HepG2 (cell line): Measurements from ENCODE around the gene SDR39U1.

Experiments
- CBX1 ChIP-seq: IDR thresholded peaks from one replicate; pipeline ENCODE4 v1.6.1; 2016; ENCODE audit warnings: antibody characterized with exemption, low read depth
- EP300 ChIP-seq, 3 experiments: sonication (generic) in 1 of 3; formaldehyde crosslinking in 1 of 3; IDR thresholded peaks; 2 replicates each; pipeline versions ENCODE4 v1.5.1 to v1.6.1; 2011 to 2020; ENCODE audit warnings: low read depth in 2 of 3, low read length in 2 of 3, borderline replicate concordance in 1 of 3, improper control_type of control experiment in 1 of 3, mild to moderate bottlenecking in 1 of 3, missing genetic modification reagents in 1 of 3, moderate library complexity in 1 of 3
- EZH2 ChIP-seq: conservative IDR thresholded peaks from 2 replicates; pipeline ENCODE4 v1.6.1; 2012; ENCODE audit warnings: mild to moderate bottlenecking, low read depth, low read length, moderate library complexity
- KLF13 ChIP-seq: sonication (generic); formaldehyde crosslinking; IDR thresholded peaks from 2 replicates; pipeline ENCODE4 v1.4.0; 2020; ENCODE audit warnings: mild to moderate bottlenecking, missing genetic modification reagents
- MBD4 ChIP-seq: IDR thresholded peaks from 2 replicates; pipeline ENCODE4 v1.6.1; 2012; ENCODE audit warnings: low read length, inconsistent platforms, borderline replicate concordance
- MYC ChIP-seq: sonication (generic); formaldehyde crosslinking; IDR thresholded peaks from 2 replicates; pipeline ENCODE4 v1.9.0; 2021; ENCODE audit warnings: missing genetic modification reagents, borderline replicate concordance
- RORA ChIP-seq: sonication (generic); formaldehyde crosslinking; IDR thresholded peaks from 2 replicates; pipeline ENCODE4 v1.5.0; 2020; ENCODE audit warnings: mild to moderate bottlenecking, missing genetic modification reagents, moderate library complexity
- TAF15 ChIP-seq: fragments of 200-400 bp; formaldehyde crosslinking; IDR thresholded peaks from one replicate; pipeline ENCODE4 v1.6.1; 2018; ENCODE audit warnings: mild to moderate bottlenecking, low read depth, low read length; ENCODE audit not compliant: poor library complexity, severe bottlenecking
- XRCC5 ChIP-seq: fragments of 200-400 bp; formaldehyde crosslinking; optimal IDR thresholded peaks from 2 replicates; pipeline ENCODE3; 2017; ENCODE audit warnings: mild to moderate bottlenecking, low read length
- ZNF501 ChIP-seq: sonication (generic); formaldehyde crosslinking; IDR thresholded peaks from 2 replicates; pipeline ENCODE4 v1.5.1; 2020; ENCODE audit warnings: mild to moderate bottlenecking, moderate library complexity, missing genetic modification reagents
- TF ChIP-seq, protein P1 (sequence below): IDR thresholded peaks from 2 replicates; pipeline ENCODE4 v1.6.1; 2016; ENCODE audit warnings: low read depth
- TF ChIP-seq, protein P2 (sequence below): sonication (generic); formaldehyde crosslinking; IDR thresholded peaks from 2 replicates; pipeline ENCODE4 v1.4.0; 2020; ENCODE audit warnings: missing genetic modification reagents, borderline replicate concordance

DNA sequence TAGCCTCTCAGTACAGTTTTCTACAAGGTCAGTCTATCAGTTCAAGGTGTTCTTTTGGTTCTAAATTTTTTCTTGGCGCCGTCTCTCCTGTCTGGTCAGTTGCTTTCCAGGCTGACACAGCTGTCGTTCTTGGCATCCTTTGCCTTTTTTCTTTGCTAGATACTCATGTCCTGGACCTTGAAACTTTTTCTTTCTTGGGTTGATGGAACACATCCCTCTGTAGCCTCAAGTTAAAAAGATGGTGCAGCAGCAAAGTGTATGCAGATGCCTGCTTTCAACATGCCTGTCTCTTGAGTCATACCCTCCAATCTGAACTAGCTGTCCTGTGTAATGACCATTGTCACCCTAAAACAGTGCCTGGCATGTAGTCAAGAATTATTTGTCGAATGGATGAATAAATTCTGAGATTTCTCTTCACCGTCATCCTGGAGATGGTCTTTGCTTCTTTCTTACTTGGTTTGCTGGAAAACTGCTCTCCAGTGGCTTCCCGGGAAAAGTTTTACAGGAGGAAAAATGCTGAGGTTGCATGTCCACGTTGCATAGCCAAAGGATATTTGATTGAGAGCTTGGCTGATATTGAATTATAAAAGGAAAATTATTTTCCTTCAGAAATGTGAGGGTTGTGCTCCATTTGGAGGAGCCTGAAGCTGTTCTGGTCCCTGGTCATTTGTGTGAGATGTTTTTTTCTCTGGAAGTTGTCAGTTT is 39.1 kb downstream of the SDR39U1 start:
- TF ChIP-seq MYC (CRISPR knock-in tag) (no peak), TAF15 (no peak), KLF13 (CRISPR knock-in tag) (no peak), EP300 (IDR thresholded peaks at IDR 0.05; ENCODE audit: low read depth in 2 of 2, low read length in 2 of 2) (no peak), EP300 (CRISPR knock-in tag; IDR thresholded peaks at IDR 0.05; ENCODE audit: borderline replicate concordance) (no peak), ZNF501 (no peak), MBD4 (no peak), EZH2 (no peak), XRCC5 (no peak), RORA (no peak), CBX1 (no peak)
- TF ChIP-seq, protein P1, sequence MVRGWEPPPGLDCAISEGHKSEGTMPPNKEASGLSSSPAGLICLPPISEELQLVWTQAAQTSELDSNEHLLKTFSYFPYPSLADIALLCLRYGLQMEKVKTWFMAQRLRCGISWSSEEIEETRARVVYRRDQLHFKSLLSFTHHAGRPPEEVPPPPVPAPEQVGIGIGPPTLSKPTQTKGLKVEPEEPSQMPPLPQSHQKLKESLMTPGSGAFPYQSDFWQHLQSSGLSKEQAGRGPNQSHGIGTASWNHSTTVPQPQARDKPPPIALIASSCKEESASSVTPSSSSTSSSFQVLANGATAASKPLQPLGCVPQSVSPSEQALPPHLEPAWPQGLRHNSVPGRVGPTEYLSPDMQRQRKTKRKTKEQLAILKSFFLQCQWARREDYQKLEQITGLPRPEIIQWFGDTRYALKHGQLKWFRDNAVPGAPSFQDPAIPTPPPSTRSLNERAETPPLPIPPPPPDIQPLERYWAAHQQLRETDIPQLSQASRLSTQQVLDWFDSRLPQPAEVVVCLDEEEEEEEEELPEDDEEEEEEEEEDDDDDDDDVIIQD (CRISPR knock-in tag), result no peak
- TF ChIP-seq, protein P2, sequence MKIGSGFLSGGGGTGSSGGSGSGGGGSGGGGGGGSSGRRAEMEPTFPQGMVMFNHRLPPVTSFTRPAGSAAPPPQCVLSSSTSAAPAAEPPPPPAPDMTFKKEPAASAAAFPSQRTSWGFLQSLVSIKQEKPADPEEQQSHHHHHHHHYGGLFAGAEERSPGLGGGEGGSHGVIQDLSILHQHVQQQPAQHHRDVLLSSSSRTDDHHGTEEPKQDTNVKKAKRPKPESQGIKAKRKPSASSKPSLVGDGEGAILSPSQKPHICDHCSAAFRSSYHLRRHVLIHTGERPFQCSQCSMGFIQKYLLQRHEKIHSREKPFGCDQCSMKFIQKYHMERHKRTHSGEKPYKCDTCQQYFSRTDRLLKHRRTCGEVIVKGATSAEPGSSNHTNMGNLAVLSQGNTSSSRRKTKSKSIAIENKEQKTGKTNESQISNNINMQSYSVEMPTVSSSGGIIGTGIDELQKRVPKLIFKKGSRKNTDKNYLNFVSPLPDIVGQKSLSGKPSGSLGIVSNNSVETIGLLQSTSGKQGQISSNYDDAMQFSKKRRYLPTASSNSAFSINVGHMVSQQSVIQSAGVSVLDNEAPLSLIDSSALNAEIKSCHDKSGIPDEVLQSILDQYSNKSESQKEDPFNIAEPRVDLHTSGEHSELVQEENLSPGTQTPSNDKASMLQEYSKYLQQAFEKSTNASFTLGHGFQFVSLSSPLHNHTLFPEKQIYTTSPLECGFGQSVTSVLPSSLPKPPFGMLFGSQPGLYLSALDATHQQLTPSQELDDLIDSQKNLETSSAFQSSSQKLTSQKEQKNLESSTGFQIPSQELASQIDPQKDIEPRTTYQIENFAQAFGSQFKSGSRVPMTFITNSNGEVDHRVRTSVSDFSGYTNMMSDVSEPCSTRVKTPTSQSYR (CRISPR knock-in tag), result no peak
